NCI-H1092 treated with DMSO at 0.1 percent for 48 hours (cell line): ENCODE results near the gene IL10.

ENCODE experiments used
- DNase-seq: peaks from one replicate; lab custom pipeline; 2025; lab: John Stamatoyannopoulos, UW

IL10 gene

DNA sequence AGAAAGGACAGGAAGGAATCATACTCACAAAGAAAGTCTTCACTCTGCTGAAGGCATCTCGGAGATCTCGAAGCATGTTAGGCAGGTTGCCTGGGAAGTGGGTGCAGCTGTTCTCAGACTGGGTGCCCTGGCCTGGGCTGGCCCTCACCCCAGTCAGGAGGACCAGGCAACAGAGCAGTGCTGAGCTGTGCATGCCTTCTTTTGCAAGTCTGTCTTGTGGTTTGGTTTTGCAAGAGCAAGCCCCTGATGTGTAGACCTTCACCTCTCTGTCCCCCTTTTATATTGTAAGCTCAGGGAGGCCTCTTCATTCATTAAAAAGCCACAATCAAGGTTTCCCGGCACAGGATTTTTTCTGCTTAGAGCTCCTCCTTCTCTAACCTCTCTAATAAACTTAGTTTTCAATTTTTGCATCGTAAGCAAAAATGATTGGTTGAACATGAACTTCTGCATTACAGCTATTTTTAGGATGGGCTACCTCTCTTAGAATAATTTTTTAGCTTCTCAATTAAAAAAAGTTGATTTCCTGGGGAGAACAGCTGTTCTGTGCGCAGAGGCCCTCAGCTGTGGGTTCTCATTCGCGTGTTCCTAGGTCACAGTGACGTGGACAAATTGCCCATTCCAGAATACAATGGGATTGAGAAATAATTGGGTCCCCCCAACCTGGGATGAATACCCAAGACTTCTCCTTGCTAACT is at the start of gene IL10:
IL10 (minus strand) TSS at position 252 of the 695 bp plus-strand sequence; CDS start at position 193, 59 bp downstream.
- no peak for DNase-seq

DNA sequence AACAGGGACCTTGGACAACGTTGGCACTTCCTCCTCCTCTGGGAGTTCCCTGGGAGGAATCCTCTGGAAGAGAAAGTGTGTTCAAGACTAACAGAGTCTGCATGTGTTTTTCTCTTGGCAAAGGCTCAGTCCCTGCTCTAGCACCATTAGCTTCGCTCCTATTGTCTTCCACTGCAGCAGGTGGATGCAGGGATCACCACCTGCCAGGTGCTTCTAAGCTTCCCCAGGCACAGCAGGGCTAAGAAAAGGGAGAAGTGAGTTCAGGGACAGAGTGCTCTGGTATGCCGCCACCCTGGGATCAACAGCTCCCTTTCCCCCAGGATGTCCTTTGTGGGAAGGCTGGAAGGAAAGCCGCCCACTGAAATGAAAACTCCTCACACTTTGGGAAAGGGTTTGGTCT is 49.2 kb upstream of the IL10 start:
- no peak for DNase-seq

DNA sequence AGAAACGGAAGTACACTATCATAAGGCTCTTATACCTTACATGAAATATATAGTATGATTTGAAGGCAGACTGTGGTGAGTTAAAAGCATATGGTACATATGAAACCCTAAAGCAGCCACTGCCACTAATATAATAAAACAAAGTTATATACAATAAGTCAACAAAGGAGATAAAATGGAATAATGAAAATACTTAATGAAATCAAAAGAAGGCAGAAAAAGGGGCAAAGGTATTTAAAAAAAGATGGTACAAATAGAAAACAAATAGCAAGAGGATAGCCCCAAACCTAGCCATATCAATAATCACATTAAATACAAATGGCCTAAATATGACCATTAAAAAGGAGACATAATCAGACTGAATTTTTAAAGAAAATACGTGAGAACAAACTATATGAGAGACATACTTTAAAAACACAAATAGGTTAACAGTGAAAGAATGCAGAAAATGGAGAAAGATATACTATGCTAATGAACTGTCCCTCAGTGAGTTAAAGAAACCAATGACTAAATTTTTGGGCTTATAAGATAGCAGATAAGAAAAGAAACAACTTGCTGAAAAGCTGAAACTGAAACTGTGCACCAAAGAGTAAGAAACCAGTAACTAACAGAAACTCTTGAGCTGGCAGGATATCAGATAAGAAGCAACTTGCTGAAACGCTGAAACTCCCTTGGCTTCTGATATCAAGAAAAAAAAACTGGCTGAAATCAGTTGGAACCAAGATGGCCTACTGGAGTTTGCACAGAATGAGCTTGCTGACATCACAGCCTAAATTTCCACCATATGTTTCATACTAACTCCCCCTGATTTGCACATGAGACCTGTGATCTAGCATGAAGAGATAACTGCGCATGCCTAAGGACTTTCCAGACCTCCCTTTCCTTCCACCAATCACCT is 44.3 kb upstream of the IL10 start:
- no peak for DNase-seq

DNA sequence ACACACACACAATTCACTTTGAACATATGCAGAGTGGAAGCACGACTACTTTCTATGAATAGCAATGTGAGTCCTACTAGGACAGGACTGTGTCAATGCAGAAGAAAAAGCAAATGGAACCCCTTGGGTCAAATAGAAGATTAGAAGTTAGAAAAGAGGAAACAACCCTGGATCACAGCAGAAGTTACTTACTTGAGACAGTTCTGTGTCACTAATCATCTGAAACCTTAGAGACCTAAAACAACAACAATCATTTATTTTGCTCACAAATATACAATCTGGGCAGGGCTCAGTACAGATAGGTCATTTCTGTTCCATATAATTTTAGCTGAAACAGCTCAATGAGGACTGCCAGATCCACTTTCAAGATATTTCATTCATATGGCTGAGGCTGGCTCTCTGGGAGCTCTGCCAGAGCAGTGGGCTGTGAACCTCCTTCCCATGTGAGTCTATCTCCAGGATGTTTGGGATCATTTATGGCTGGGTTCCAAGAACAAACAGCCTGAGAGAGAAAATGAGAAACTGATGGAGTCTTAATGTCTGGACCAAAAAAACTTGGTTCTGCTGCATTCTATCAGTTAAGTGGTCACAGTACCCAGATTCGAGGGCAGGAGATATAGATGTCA is 42.5 kb upstream of the IL10 start:
- DNase-seq: peak; percentile 73

DNA sequence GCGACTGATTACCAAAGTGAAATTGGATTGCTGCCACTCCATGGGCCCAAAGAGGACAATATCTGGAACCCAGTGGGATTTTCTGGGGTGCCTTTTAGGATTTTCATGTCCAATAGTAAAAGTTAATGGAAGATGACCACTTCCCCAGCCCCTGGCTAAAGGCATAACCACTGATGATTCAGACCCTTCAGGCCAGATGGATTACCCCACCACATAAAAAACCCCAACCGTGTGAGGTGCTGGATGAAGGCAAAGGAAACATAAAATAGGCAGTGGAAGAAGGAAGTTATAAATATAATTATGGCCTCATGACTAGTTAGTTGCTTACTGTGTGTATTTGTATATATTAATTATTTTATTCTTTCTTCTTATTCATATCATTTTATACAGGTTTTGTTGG is 40.2 kb upstream of the IL10 start:
- DNase-seq: no peak

DNA sequence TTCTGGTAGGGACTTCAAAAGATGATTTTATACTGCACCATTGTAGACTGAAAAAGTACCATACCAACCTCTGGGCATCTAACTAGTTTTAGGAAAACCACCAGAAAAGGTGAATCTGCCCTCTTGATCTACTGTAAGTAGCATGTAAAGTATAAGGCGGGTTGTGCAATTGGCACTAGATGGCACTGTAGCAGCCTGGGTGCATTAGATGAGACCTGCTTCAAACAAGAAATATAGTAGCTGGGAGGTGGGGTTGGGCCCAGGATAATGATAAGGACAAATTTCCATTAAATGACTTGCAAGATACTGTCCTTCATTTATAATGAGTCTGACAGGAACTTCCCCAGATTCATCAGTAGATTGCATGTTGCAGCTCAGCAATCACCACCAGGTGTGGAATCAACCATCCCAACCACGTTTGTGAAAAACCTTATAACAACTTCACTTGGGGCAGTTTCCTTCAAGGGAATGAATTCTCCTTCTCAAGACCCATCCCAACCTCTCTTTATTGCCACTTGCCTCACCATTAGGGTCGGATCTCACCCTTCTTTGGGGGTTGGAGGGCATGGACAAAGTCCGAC is 37.3 kb upstream of the IL10 start:
- peak; percentile 46 for DNase-seq

DNA sequence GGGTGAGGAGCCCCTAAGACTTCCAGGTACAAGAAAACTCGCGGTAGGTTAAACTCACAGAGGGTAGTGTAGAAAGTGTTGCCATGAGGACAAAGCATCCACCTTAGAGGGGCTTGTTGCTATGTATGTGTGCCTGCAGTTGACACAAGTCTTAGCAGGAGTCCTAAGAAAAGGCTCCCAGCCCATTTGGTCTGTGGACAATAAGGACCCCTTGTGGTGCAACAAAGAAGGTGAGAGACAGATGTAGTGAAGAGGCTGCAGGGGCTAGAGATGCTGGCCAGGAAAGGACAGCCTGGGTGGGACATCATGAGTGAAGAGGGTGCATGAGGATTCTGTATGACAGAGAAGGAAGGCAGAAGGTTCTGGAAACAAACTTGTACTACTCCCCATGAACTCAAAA is 36.3 kb upstream of the IL10 start:
- DNase-seq: no peak

DNA sequence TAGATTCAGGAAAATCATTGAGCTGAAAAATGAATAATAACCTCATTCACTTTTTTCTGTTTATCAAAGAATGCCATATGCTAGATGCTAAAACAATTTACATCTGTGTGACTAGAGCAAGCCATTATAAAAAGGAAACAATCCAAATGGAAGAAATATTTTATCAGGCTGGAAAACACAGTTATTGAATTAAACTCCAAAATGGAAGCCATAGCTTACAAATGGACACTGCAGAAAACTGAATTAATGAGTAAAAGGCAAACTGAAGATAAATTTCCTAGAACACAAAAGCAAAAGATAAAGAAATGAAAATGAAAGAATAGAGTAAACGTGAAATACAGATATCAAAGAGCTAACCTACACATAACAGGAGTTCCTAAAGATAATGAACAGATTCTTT is 33.1 kb upstream of the IL10 start:
- DNase-seq: no peak

DNA sequence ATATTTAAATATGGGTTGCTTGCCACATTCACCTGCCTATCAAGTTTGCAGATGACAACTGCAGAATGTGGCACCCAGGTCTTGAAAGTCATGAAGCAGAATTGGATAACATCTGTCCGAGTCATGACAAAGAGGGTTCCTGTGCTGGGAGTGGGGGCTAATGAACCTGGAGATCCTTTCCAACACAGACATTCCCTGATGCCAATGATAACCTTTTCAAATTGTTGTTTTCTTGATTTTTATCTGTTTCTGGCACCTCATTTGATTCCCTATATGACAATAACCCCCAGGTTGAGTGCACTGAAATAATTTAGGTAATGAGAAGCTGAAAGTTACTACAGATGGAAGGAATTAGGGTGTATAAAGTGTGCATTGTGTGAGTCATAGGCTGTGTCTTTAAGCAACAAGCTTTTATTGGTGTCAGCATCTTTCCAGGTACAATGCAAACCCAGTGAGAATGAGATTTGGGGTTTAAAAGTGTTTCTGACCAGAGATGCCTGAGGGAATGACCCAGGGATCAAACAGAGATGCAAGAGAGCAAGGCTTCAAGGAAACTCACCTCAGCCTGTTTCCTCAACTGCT is 32.0 kb upstream of the IL10 start:
- no peak for DNase-seq

DNA sequence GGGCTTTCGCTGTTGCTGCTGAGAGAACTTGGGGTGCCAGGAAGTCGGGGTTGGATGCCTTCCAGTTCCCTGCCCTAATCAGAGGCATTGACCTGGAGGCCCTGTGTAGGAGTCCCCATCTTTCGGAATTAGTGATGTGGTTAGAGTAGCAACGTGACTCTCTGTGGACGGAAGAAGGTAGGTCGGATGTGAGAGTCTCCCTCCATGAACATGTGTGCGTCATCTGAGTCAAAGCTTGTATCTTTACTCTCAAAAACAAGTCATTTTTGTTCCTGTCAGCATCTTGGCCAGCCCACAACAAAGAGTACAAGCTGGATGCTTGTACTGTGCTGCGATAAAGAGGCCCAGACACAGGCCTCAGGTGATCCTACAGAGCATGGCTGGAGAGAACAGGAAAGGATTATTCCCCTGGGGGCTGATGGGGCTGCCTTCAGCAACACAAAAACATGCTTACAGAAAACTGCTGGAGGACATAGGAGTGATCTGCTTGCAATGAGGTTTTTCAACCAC is 31.0 kb upstream of the IL10 start:
- DNase-seq: no peak

DNA sequence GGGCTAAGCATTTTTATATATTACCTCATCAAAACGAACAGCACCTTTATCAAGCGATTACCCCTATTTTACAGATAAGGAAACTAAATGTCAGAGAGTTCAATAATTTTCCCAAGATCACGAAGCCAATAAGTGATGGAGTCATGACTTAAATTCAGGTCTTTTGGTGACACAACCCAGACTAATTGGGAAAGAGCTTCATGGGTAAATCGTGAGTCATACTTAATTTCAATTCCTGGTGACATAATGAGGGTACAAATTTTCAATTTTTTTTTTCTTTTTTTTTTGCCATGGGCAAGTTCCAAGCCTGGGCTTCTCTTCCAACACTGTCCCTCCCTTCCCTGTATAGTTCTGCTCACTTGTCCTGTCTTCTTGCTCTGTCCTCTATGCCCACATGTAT is 30.1 kb upstream of the IL10 start:
- no peak for DNase-seq

DNA sequence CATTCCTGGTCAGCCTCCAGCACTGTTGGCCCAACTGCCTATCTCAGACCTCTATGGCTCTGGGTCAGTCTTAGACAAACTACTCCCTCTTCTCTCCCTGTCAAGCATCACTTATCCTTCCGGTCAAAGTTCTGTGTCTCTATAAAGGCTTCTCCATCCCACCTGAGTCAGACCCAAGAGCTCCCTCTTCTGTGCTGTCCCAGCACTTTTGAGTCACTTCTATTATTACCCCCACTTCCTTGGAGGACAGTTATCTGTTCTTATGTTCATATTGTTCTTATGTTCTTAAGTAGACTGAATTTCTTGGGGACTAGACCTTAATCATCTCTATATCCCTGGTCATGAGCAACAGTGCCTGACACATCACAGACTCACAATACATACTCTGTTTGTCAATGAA is 29.2 kb upstream of the IL10 start:
- no peak for DNase-seq

DNA sequence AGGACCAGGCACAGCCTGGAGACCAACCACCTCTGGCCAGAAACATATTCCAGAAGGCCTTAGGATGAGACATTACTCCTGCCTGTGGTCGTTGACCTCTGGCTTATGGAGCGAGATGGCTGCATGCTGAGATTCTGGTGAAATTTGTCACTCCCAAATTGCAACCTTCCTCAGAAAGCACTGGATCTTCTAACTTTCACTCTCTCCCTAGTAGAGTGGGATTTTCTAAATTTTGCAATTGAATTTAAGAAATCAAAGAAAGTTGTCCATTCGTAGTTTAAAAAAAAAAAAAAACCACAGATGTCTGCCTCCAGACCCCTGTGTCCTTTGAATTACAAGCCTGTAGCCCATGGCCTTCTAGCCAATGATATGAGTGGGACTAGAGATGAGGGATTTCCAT is 28.6 kb upstream of the IL10 start:
- no peak for DNase-seq

DNA sequence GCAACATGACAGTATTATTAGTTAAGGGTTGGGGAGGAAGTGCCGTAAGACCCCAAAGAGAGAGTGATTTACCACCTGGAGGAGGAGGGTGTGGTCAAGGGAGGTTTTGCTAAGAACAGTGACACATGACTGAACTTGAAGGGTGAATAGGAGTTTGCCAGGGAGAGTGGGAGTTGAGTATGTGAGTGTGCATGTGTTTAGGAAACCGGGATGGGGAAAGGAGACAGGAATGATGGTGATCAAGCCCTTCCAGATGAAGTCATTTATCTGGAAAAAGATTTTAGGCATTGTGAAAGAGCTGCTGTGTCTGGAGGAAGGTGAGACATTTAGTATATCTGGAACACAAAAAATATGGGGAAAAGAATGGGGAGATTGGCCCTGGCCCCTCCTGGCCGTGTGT is 28.1 kb upstream of the IL10 start:
- no peak for DNase-seq

DNA sequence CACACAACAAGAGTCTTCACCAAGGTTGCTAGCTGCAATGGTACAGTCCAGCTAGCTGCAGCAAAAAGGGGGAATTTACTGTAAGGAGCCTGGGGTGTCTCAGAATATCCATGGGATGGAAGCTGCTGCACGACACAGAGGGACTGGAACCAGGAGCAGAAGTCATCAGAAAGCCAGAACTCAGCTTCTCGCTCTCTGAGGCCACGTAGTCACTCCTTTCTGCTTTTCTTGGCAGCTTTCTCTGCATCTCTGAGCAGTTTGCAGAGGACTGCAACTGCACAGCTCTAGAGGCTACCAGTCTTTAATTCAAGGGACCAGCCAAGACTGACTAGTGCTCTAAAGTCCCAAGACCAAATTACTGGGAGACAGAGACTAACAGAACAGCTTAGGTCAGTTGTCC is 27.0 kb upstream of the IL10 start:
- DNase-seq: no peak

DNA sequence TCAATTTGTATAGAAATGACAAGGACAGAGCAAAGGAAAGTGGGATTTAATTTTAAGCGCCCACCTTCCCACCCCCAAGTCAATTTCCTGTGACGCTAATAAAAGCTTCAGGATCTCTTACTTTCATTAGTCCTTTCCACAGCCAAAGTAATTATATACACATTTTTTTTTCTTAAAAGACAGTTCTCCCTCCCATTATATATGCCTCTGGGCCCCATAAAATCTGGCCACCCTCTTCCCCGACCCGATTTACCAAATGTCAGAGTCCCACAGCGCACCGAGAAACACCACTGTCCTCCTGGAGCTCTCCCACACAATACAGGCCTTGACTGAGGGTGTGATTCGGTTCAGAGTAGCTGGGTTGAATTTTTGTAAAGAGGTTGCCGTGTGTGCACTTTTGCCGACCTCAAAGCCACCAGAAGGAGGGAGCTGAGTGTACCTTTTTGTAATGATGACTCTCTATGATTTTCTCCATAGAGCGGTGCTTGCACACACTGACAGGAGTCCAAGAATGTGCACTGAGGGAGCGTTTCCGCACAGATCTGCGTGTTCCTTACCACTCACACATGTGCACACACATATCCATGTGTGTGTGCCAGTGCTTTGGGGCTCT is 26.2 kb upstream of the IL10 start:
- no peak for DNase-seq

DNA sequence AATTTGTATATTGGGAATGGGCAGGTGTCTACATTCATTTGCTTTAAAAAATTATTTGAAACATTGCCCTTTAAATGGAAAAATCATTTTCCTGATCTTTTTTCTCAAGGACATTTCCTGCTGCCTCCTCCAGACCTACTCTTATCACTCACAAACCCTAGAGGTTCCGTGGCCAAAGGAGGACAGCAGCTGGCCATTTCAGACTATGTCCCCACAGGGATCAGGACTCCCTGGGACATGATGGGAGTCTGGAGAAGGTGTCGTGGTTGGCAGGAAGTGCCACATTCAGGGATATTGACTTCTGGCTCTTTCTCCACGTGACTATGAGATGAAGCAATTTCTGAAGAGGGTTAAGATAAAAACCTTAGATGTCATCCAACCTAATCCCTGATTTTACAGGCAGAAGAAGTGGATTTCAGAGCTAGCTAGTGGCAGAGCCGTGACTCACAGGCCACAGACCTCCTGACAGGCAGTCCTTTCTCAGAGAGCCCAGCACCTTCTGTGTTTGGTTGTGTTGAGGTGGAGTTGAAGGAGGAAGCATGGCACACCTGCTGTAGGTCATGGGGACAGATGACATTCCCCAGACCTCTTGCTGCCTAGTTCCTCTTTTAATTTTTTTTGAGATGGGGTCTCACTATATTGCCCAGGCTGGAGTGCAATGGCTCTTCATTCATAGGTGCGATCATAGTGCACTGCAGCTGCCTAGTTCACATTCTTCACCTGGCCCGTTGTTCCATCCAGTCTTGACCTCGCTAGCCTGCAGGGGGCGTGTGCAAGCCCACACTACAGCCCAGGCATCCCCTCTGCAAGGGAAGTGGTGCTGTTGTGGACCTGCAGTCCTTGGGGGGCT is 25.5 kb upstream of the IL10 start:
- peak; percentile 9 for DNase-seq

DNA sequence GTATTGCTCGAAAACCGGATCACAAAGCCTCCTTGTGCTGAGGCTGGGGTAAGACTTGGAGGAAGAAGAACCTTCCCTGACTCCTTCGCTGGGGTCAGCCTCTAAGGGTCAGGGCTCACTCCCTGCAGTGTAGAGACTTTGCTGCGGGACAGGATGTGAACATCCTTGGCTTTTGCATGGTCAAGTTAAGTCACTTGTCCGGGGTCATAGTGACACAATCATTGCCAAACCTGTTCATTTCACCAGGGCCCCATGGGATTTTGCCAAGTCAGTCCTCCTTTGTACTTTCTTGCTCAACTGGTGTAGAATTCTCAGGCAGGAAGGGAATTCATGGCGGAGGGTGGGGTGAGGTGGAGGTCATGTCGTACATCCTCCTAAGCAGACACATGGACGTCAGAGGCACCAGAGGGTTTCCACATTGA is 24.7 kb upstream of the IL10 start:
- no peak for DNase-seq

DNA sequence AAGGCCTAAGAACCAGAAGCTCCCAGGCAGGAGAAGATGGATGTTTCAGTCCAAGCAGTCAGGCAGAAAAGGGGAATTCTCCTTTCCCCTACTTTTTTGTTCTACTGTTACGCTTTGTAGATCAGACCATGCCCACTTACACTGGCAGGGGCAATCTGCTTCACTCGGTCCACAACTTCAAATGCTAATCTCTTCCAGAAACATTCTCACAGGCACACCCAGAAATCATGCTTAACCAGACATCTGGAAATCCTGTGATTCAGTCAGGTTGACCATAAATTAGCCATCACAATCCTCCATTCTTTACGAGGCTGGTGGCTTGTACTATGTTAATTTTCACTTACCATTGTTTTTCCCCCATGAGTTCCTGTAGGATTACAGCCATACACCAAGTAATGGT is 23.8 kb upstream of the IL10 start:
- no peak for DNase-seq

DNA sequence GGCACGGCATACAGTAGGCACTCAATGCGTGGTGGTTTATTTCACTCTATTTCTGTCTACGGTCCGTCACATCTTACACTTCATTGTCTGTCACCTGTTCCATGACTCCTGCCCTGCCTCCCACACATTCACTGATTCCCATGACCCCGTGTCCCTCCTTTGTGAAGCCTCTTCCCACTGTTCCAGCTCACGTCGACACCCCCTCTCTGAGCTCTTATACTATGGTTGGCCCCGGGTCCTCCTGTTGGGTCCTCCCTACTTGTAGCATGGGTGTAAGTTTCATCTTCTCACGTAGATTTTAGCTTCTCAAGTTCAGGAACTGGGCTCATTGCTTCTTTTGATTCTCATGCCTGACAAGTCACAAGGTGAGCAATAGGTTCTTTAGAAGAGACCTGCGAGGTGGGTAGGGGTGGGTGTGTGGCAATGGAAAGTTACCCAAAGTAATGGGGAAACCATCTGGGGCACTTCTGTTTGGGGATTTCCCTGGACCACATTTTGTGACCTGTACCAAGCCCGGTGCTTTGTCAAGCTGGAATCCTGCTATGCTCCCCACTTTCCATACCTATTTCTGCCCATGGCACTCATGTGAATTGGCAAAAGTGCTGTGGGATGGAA is 22.1 kb upstream of the IL10 start:
- no peak for DNase-seq
